GM06990 (cell line): Measurements from ENCODE around the gene GLI2.

Experiments used
- DNase-seq: peaks from one replicate; pipeline ENCODE4 v3.0.0-alpha.2; 2011; ENCODE audit not compliant: insufficient read length; ENCODE audit errors: extremely low read depth
- H3K27me3 ChIP-seq: replicated peaks from 2 replicates; pipeline ENCODE4 v1.6.0; 2011; ENCODE audit warnings: low read length; ENCODE audit not compliant: control insufficient read depth, insufficient read depth
- H3K36me3 ChIP-seq: 2 replicates; pipeline ENCODE4 v1.5.1; 2011; ENCODE audit warnings: low read length; ENCODE audit not compliant: control insufficient read depth, insufficient read depth
- H3K4me3 ChIP-seq: replicated peaks from 2 replicates; pipeline ENCODE4 v1.5.1; 2011; ENCODE audit warnings: low read depth, mild to moderate bottlenecking, control low read depth, low read length
- TF ChIP-seq, protein P1 (sequence below): IDR thresholded peaks from 2 replicates; pipeline ENCODE4 v1.5.1; 2011; ENCODE audit warnings: low read length, control low read depth, mild to moderate bottlenecking, inconsistent platforms; ENCODE audit not compliant: insufficient read depth, poor library complexity, severe bottlenecking

Gene GLI2

DNA sequence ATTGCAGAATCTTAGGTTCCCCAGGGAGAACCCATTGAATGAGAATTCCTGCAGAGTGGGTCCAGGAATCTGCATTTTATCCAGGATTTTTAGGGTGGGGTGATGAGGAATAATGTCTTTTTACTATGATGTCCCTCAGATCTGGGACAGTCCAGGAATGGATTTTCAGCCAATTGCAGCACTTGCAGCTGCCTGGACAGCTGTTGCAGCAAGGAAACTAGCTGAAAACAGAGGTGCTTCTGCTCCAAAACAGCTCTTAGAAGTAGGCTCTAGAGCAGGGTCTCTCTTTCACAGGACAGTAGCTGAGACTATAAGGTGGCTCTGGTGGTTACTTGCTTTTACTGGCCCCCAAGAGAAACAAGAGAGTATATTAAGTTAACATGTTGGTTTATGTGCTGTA, 9.1 kb downstream of the GLI2 start:
- no peak for DNase-seq
- Histone ChIP-seq H3K4me3 (no peak overlapping the region), H3K27me3 (peaks cover 2% of the 10 kb centered on the region; the same call in 1 of the 2 replicates), H3K36me3 (no peaks in the 10 kb centered on the region)
- TF ChIP-seq, protein P1, sequence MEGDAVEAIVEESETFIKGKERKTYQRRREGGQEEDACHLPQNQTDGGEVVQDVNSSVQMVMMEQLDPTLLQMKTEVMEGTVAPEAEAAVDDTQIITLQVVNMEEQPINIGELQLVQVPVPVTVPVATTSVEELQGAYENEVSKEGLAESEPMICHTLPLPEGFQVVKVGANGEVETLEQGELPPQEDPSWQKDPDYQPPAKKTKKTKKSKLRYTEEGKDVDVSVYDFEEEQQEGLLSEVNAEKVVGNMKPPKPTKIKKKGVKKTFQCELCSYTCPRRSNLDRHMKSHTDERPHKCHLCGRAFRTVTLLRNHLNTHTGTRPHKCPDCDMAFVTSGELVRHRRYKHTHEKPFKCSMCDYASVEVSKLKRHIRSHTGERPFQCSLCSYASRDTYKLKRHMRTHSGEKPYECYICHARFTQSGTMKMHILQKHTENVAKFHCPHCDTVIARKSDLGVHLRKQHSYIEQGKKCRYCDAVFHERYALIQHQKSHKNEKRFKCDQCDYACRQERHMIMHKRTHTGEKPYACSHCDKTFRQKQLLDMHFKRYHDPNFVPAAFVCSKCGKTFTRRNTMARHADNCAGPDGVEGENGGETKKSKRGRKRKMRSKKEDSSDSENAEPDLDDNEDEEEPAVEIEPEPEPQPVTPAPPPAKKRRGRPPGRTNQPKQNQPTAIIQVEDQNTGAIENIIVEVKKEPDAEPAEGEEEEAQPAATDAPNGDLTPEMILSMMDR = no peak

DNA sequence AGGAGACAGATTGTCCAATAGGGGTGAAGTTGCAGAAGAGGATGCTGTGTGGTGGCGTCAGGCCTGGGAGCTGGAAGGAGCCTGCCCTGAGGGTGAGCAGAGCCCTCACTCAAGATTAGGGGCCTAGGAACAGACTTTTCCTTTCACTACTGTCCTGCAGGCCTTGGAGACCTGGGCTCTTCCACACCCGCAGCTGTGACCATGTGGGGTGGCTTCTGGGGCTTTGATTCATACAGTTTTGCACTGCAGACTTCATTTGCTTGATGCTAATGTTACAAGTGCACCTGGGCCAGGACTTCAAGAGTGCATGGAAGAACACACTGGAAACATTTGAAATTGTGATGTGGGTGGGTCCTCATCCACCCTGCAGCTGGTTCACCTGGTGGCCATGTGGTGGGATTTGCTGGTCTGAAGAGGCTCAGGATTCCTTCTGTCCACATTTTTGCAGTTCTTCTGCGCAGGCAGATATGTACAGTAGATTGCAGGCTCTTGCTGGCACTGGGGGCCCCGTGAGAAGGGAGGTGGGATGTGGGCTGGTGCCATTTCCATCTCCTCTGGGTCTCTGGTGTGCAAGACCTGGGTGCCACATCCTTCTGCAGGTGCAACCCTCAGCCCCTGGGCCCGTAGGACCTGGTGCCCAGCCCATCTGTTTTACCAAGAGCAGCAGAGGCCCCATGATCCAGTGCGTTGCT, 9.9 kb downstream of the GLI2 start:
- no peaks in the 10 kb centered on the region for H3K36me3 ChIP-seq
- no peak for DNase-seq
- H3K4me3 ChIP-seq = no peak overlapping the region
- H3K27me3 ChIP-seq = peaks cover 3% of the 10 kb centered on the region
- TF ChIP-seq, protein P1 = no peak

DNA sequence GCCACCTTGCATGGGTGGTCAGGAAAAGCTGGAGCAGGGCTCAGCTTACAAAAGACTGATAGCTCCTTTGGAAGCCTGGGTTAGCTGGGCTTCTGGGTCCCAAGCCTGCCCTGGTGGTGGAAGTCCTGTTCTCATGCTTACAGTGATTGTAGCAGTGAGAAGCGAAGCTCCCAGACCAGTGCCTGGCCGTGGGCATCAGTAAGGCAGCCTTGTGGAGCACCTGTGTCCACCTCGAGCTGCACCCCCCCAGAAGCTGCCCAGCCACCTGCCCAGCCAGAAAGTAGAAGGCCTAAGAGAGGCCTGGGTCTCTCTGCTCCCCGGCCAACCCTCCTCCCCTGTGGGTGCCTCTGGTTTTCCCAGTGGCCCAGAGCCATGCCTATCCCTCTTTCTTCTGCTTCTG, 10.5 kb downstream of the GLI2 start:
- Histone ChIP-seq H3K4me3 (no peak overlapping the region), H3K36me3 (no peaks in the 10 kb centered on the region), H3K27me3 (peaks cover 3% of the 10 kb centered on the region)
- TF ChIP-seq, protein P1 = no peak
- DNase-seq = no peak

DNA sequence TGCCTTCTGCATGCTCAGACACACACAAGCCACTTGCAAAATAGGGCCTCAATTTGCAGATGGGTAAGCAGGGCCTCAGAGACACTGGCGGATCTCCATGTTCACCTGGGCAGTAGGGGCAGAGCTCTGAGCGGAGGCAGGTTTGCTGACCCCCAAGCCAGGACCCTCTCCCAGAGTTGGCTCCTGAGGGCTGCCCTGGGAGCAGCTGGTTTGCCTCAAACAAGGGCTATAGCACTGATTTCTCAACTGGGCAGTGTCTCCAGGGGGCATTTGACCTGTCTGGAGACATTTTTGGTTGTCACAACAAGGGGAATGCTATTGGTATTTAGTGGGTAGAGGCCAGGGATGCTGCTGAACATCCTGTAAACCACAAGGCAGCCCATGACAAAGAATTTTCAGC, 11.6 kb downstream of the GLI2 start:
- Histone ChIP-seq H3K36me3 (no peaks in the 10 kb centered on the region), H3K4me3 (no peak overlapping the region), H3K27me3 (peaks cover 3% of the 10 kb centered on the region)
- DNase-seq = no peak
- TF ChIP-seq, protein P1 = no peak

DNA sequence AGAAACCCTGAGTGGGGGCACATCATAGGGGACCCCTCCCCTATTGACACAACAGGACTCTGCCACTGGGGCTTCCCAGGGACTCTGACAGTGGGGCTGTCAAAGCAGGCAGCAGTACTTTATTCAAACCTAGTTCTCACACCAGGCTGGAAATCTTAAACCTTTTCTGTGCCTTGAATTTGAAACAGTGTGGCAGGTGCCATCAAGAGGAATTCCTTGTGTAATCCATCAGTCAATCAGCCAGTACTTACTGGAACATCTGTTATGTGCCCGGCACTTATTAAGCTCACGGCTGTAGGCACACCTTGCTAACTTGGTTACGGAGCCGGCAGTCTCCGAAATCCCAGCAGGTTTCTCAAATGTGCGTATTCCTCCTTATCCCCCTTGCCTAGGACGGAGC, 12.0 kb downstream of the GLI2 start:
- Histone ChIP-seq H3K4me3 (no peak overlapping the region), H3K36me3 (no peaks in the 10 kb centered on the region), H3K27me3 (peaks cover 3% of the 10 kb centered on the region)
- TF ChIP-seq, protein P1 = no peak
- no peak for DNase-seq

DNA sequence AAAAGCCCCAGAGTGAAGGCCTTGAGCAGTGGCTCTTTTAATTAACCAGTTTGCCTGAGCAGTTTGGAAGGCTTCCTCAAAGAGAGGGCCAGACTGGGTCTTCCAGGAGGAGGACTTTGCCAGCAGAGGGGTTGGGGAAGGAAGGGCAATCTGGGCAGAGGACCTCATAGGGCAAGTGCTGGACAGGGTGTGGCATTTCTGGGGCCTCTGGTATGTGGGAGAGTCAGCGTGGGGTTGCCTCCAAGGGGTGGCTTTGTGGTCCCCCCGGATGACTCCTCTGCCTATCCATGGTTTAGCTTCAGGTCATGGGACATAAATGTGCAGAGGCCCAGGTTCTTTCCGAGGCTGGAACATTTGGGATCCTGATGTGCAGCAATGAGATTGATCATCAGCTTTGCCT, 12.6 kb downstream of the GLI2 start:
- Histone ChIP-seq H3K4me3 (no peak overlapping the region), H3K36me3 (no peaks in the 10 kb centered on the region), H3K27me3 (peaks cover 3% of the 10 kb centered on the region)
- no peak for DNase-seq
- TF ChIP-seq, protein P1 = no peak
